ENCODE results near the gene UBR3. TPM values are rescaled to one million over a fixed set of nuclear protein-coding genes. Genes with fewer than 3 reads are reported as not detected.
"Not testable (repeated sequence)": the region's sequence is repeated elsewhere in the genome, so short reads cannot be mapped to it uniquely, and the experiment has no call there.

The UBR3 gene
- total and polyA plus RNA-seq, 2 experiments from 2014 or later, result 18.7 to 53.1 TPM

GRCh38 chr2:169845016-169845415, 17.8 kb downstream of the UBR3 start:
- Histone ChIP-seq H3K4me1 (ENCODE audit: low read depth) (peaks cover 37% of the 10 kb centered on the region), H3K9me3 (ENCODE audit: low read depth) (no peaks in the 10 kb centered on the region), H3K27ac (no peak overlapping the region), H3K4me3 (no peak overlapping the region), H3K36me3 (peaks cover 6% of the 10 kb centered on the region), H3K27me3 (no peaks in the 10 kb centered on the region)
- TF ChIP-seq, protein P1, sequence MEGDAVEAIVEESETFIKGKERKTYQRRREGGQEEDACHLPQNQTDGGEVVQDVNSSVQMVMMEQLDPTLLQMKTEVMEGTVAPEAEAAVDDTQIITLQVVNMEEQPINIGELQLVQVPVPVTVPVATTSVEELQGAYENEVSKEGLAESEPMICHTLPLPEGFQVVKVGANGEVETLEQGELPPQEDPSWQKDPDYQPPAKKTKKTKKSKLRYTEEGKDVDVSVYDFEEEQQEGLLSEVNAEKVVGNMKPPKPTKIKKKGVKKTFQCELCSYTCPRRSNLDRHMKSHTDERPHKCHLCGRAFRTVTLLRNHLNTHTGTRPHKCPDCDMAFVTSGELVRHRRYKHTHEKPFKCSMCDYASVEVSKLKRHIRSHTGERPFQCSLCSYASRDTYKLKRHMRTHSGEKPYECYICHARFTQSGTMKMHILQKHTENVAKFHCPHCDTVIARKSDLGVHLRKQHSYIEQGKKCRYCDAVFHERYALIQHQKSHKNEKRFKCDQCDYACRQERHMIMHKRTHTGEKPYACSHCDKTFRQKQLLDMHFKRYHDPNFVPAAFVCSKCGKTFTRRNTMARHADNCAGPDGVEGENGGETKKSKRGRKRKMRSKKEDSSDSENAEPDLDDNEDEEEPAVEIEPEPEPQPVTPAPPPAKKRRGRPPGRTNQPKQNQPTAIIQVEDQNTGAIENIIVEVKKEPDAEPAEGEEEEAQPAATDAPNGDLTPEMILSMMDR (IDR thresholded peaks at IDR 0.05; ENCODE audit: low read depth, low read length), result no peak
- DNase-seq (ENCODE audit: low read depth in 1 of 2, low spot score in 1 of 2), result no peak

DNA sequence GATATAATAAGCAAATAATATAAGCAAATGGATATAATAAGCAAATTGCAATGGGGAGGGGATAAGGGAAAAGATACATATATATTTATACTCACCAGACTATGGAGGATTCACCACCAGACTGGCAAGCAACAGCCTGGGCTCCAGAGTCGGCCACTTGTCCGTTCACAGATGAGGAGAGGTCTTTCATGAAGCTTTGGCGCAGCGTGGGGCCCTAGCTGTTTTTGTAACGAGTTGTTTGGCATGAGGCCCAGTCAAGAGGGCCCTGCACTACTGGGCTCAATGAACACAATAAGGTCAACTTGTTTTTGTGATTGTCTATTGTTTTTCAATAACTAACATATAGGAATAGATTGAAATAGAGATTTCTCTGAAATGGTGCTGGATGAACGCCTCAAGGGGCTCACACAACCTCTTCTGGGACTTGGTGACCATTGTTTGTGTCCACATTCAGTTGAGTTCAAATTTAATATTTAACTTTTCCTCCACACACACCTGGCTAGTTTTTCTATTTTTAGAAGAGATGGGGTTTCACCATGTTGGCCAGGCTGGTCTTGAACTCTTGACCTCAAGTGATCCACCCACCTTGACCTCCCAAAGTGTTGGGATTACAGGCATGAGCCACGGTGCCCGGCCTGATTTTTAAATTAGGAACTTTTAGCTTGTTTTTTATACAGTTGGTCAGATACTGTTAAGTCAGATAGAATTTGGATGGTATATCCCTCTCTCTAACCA, 21.9 kb downstream of the UBR3 start:
- H3K4me3 ChIP-seq; DNase-seq (ENCODE audit: low read depth in 1 of 2, low spot score in 1 of 2); H3K9me3 ChIP-seq (ENCODE audit: low read depth); H3K27me3 ChIP-seq; H3K36me3 ChIP-seq: not testable (repeated sequence)
- H3K27ac ChIP-seq, result peak overlapping the region; percentile 28
- H3K4me1 ChIP-seq (ENCODE audit: low read depth), result peaks cover 25% of the 10 kb centered on the region

DNA sequence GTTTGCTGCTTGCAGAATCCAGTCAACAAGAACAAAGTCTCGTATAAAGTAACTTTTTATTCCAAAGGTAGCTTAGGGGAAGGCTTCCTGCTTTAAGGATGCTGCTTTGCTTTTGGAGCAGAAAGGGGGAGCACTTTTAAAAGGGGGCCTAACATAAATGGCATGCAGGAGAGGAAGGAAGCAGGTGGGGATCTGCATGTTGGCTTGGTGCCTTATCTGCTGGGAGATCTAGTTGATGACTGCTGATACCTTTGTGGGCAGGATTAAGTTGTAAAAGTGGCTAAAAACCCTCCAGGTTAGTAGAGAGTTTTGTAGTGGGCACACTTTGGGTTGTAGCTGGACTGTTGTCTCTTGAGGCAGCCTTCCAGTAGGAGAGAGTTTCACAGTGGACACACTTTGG, 22.5 kb downstream of the UBR3 start:
- TF ChIP-seq, protein P1 (IDR thresholded peaks at IDR 0.05; ENCODE audit: low read depth, low read length), result no peak
- H3K4me1 ChIP-seq (ENCODE audit: low read depth), result peaks cover 25% of the 10 kb centered on the region
- H3K27ac ChIP-seq, result no peak overlapping the region
- H3K9me3 ChIP-seq (ENCODE audit: low read depth), result no peaks in the 10 kb centered on the region
- no peaks in the 10 kb centered on the region for H3K27me3 ChIP-seq
- no peak overlapping the region for H3K4me3 ChIP-seq
- no peak for DNase-seq (ENCODE audit: low read depth in 1 of 2, low spot score in 1 of 2)
- no peaks in the 10 kb centered on the region for H3K36me3 ChIP-seq

- Histone ChIP-seq H3K4me1 (ENCODE audit: low read depth) (peaks cover 17% of the 10 kb centered on the region), H3K36me3 (no peaks in the 10 kb centered on the region), H3K27ac (no peak overlapping the region), H3K27me3 (no peaks in the 10 kb centered on the region), H3K4me3 (no peak overlapping the region), H3K9me3 (ENCODE audit: low read depth) (no peaks in the 10 kb centered on the region)
- TF ChIP-seq, protein P1 (IDR thresholded peaks at IDR 0.05; ENCODE audit: low read depth, low read length), result no peak
- DNase-seq (ENCODE audit: low read depth in 1 of 2, low spot score in 1 of 2), result no peak
Observed at GRCh38 chr2:169853041-169853668, 25.9 kb downstream of the UBR3 start.

- H3K27me3 ChIP-seq; H3K36me3 ChIP-seq; H3K27ac ChIP-seq; H3K4me3 ChIP-seq; DNase-seq (ENCODE audit: low read depth in 1 of 2, low spot score in 1 of 2); H3K9me3 ChIP-seq (ENCODE audit: low read depth); H3K4me1 ChIP-seq (ENCODE audit: low read depth): not testable (repeated sequence)
Observed at GRCh38 chr2:169855281-169856258, 28.3 kb downstream of the UBR3 start.

DNA sequence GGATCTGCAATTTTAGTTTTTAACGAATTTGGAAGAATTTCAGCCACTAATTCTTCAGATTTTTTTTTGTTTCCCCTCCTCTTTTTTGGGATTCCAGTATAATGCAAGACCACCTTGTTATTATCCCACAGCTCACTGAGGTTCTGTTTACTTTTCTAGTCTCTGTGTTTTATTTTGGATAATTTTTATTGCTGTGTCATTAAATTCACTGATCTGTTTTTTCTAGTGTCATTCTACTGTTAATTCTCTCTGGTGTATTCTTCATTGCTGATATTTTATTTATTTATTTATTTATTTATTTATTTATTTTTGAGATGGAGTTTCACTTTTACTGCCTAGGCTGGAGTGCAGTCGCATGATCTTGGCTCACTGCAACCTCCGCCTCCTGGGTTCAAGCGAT, 32.2 kb downstream of the UBR3 start:
- Histone ChIP-seq H3K4me1 (ENCODE audit: low read depth) (peaks cover 4% of the 10 kb centered on the region), H3K27ac (no peak overlapping the region), H3K9me3 (ENCODE audit: low read depth) (no peaks in the 10 kb centered on the region), H3K36me3 (no peaks in the 10 kb centered on the region), H3K27me3 (no peaks in the 10 kb centered on the region), H3K4me3 (no peak overlapping the region)
- DNase-seq (ENCODE audit: low read depth in 1 of 2, low spot score in 1 of 2), result no peak
- TF ChIP-seq, protein P1 (IDR thresholded peaks at IDR 0.05; ENCODE audit: low read depth, low read length), result no peak

Data from cardiac muscle cell (in vitro differentiated cells and primary cell).